Liver (tissue), 9 donors: ENCODE measurements around the gene TRIM63. TPM values are rescaled to one million over a fixed set of nuclear protein-coding genes. Genes with fewer than 3 reads are reported as not detected.

Experiments
- DNase-seq: peaks from one replicate; pipeline ENCODE4 v3.0.0-alpha.2; 2017; ENCODE audit warnings: low spot score
- H3K27ac ChIP-seq, 2 donors: one replicate each; pipeline ENCODE4 v1.7.0; 2013; ENCODE audit warnings: inconsistent platforms in 2 of 2, low read length in 2 of 2, control low read depth in 1 of 2, low read depth in 1 of 2, mild to moderate bottlenecking in 1 of 2
- H3K27me3 ChIP-seq, 4 donors: one replicate each; pipeline versions ENCODE4 v1.6.1 to v1.7.0; 2013; ENCODE audit warnings: low read length in 3 of 4, inconsistent platforms in 1 of 4, mild to moderate bottlenecking in 1 of 4, moderate library complexity in 1 of 4; ENCODE audit not compliant: control insufficient read depth in 4 of 4, insufficient read depth in 4 of 4
- H3K36me3 ChIP-seq, 4 donors: one replicate each; pipeline versions ENCODE4 v1.6.1 to v1.7.0; 2013; ENCODE audit warnings: low read length in 3 of 4, mild to moderate bottlenecking in 3 of 4, low read depth in 1 of 4, moderate library complexity in 1 of 4; ENCODE audit not compliant: control insufficient read depth in 4 of 4, insufficient read depth in 3 of 4
- H3K4me1 ChIP-seq, 4 donors: one replicate each; pipeline versions ENCODE4 v1.6.1 to v1.7.0; 2013; ENCODE audit warnings: low read length in 3 of 4, mild to moderate bottlenecking in 3 of 4, moderate library complexity in 1 of 4; ENCODE audit not compliant: control insufficient read depth in 4 of 4, insufficient read depth in 4 of 4
- H3K4me3 ChIP-seq, 3 donors: one replicate each; pipeline versions ENCODE4 v1.6.1 to v1.7.0; 2013; ENCODE audit warnings: low read length in 3 of 3, control low read depth in 1 of 3, low read depth in 1 of 3, mild to moderate bottlenecking in 1 of 3
- H3K9ac ChIP-seq, 2 donors: one replicate each; pipeline ENCODE4 v1.7.0; 2013; ENCODE audit warnings: low read length in 2 of 2, mild to moderate bottlenecking in 2 of 2, moderate library complexity in 2 of 2, control low read depth in 1 of 2, low read depth in 1 of 2
- H3K9me3 ChIP-seq, 4 donors: one replicate each; pipeline versions ENCODE4 v1.6.1 to v1.7.0; 2013; ENCODE audit warnings: low read length in 3 of 4; ENCODE audit not compliant: control insufficient read depth in 4 of 4
- EGR1 ChIP-seq, 2 donors: IDR thresholded peaks; 2 replicates each; pipeline ENCODE4 v1.6.1; 2016 to 2018; ENCODE audit warnings: antibody characterized with exemption in 2 of 2, low read depth in 2 of 2
- FOXA1 ChIP-seq: IDR thresholded peaks from 2 replicates; pipeline ENCODE4 v1.6.1; 2016; ENCODE audit warnings: antibody characterized with exemption
- FOXA2 ChIP-seq: IDR thresholded peaks from 2 replicates; pipeline ENCODE4 v1.6.1; 2016; ENCODE audit warnings: antibody characterized with exemption
- GABPA ChIP-seq, 2 donors: IDR thresholded peaks in 1 of 2; conservative IDR thresholded peaks in 1 of 2; 2 replicates each; pipeline ENCODE4 v1.6.1; 2016; ENCODE audit warnings: antibody characterized with exemption in 2 of 2, mild to moderate bottlenecking in 1 of 2, moderate library complexity in 1 of 2
- HNF4A ChIP-seq, 2 donors: conservative IDR thresholded peaks; 2 replicates each; pipeline ENCODE4 v1.6.1; 2016; ENCODE audit warnings: antibody characterized with exemption in 2 of 2, mild to moderate bottlenecking in 2 of 2
- HNF4G ChIP-seq: IDR thresholded peaks from 2 replicates; pipeline ENCODE4 v1.6.1; 2016; ENCODE audit warnings: antibody characterized with exemption
- JUND ChIP-seq, 2 donors: IDR thresholded peaks; 2 replicates each; pipeline ENCODE4 v1.6.1; 2016; ENCODE audit warnings: antibody characterized with exemption in 2 of 2
- RAD21 ChIP-seq, 2 donors: IDR thresholded peaks; 2 replicates each; pipeline ENCODE4 v1.6.1; 2016; ENCODE audit warnings: antibody characterized with exemption in 2 of 2, mild to moderate bottlenecking in 2 of 2
- RXRA ChIP-seq, 2 donors: IDR thresholded peaks; 2 replicates each; pipeline ENCODE4 v1.6.1; 2017 to 2018; ENCODE audit warnings: antibody characterized with exemption in 2 of 2, mild to moderate bottlenecking in 1 of 2
- SP1 ChIP-seq: IDR thresholded peaks from 2 replicates; pipeline ENCODE4 v1.6.1; 2018; ENCODE audit warnings: antibody characterized with exemption, mild to moderate bottlenecking
- TAF1 ChIP-seq: conservative IDR thresholded peaks from 2 replicates; pipeline ENCODE4 v1.6.1; 2016; ENCODE audit warnings: antibody characterized with exemption, mild to moderate bottlenecking
- WGBS: extraction: QIAGEN DNeasy Blood & Tissue Kit; methylation state at CpG from one replicate; pipeline ENCODE4 v1.1.7; 2013; 5-methylcytosine and 5-hydroxymethylcytosine counted together
- polyA plus RNA-seq, 2 donors: library from polyadenylated mRNA; stranded (reverse) in 1 of 2; unstranded in 1 of 2; fragments of 200-250 nt in 1 of 2; fragments of >200 nt in 1 of 2; fragmentation: Nextera tagmentation in 1 of 2; extraction: Ambion mirVana in 1 of 2; gene quantifications; one replicate each; pipeline versions ENCODE4 v1.2.1 to v1.2.3, GENCODE V29; 2013 to 2015
- total RNA-seq, 2 donors: library from RNA; depleted of rRNA; stranded (reverse); fragments of >200 nt; gene quantifications; one replicate each; pipeline ENCODE4 v1.2.3, GENCODE V29; 2014
- TF ChIP-seq, protein P1 (sequence below): IDR thresholded peaks from 2 replicates; pipeline ENCODE4 v1.6.1; 2016; ENCODE audit warnings: antibody characterized with exemption
- TF ChIP-seq, protein P2 (sequence below): IDR thresholded peaks from 2 replicates; pipeline ENCODE4 v1.6.1; 2016; ENCODE audit warnings: antibody characterized with exemption
- TF ChIP-seq, protein P3 (sequence below): fragments of 150-350 bp; IDR thresholded peaks from 2 replicates; pipeline ENCODE4 v1.5.1; 2017; ENCODE audit warnings: improper control_type of control experiment, low read depth, low read length; ENCODE audit not compliant: missing input control
- TF ChIP-seq, protein P4 (sequence below): IDR thresholded peaks from 2 replicates; pipeline ENCODE4 v1.6.1; 2016; ENCODE audit warnings: antibody characterized with exemption, mild to moderate bottlenecking
- donor health status: healthy.
- donor health status: healthy.
- donor health status: healthy.
- donor health status: healthy.
- donor health status: healthy.

TRIM63 gene
- total and polyA plus RNA-seq, 4 donors, result 0.03 TPM; not detected in 3

DNA sequence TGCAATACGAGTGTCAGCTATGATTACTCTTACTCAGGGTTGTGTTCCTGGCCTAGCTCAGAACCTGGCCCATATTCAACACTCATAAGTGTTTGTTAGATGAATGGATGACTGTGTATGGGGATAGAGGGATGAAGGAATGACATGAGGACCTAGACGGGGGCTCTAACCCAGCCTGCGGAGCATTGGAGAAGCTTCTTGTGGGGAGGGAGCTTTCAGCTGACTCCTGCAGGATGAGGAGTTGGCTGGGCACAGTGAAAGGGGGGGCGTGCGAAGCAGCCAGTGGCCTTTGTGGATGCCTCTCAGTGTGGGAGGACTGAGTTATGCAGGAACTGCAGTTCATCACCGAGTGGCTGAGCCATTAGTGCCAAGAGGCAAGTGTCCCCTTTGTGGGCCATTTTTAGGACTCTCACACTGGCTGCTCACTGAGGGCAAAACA lies 47.1 kb downstream of the TRIM63 start:
- TF ChIP-seq, protein P1, sequence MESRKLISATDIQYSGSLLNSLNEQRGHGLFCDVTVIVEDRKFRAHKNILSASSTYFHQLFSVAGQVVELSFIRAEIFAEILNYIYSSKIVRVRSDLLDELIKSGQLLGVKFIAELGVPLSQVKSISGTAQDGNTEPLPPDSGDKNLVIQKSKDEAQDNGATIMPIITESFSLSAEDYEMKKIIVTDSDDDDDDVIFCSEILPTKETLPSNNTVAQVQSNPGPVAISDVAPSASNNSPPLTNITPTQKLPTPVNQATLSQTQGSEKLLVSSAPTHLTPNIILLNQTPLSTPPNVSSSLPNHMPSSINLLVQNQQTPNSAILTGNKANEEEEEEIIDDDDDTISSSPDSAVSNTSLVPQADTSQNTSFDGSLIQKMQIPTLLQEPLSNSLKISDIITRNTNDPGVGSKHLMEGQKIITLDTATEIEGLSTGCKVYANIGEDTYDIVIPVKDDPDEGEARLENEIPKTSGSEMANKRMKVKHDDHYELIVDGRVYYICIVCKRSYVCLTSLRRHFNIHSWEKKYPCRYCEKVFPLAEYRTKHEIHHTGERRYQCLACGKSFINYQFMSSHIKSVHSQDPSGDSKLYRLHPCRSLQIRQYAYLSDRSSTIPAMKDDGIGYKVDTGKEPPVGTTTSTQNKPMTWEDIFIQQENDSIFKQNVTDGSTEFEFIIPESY, result no peak
- TF ChIP-seq RXRA (IDR thresholded peaks at IDR 0.05) (no peak), TAF1 (no peak), SP1 (no peak), FOXA1 (no peak), EGR1 (IDR thresholded peaks at IDR 0.05; ENCODE audit: low read depth in 2 of 2) (no peak), HNF4A (conservative IDR thresholded peaks at IDR 0.05) (no peak), JUND (IDR thresholded peaks at IDR 0.05) (no peak), HNF4G (no peak)
- TF ChIP-seq, protein P2, sequence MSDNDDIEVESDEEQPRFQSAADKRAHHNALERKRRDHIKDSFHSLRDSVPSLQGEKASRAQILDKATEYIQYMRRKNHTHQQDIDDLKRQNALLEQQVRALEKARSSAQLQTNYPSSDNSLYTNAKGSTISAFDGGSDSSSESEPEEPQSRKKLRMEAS, result no peak
- TF ChIP-seq, protein P3, sequence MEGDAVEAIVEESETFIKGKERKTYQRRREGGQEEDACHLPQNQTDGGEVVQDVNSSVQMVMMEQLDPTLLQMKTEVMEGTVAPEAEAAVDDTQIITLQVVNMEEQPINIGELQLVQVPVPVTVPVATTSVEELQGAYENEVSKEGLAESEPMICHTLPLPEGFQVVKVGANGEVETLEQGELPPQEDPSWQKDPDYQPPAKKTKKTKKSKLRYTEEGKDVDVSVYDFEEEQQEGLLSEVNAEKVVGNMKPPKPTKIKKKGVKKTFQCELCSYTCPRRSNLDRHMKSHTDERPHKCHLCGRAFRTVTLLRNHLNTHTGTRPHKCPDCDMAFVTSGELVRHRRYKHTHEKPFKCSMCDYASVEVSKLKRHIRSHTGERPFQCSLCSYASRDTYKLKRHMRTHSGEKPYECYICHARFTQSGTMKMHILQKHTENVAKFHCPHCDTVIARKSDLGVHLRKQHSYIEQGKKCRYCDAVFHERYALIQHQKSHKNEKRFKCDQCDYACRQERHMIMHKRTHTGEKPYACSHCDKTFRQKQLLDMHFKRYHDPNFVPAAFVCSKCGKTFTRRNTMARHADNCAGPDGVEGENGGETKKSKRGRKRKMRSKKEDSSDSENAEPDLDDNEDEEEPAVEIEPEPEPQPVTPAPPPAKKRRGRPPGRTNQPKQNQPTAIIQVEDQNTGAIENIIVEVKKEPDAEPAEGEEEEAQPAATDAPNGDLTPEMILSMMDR, result no peak
- TF ChIP-seq, protein P4, sequence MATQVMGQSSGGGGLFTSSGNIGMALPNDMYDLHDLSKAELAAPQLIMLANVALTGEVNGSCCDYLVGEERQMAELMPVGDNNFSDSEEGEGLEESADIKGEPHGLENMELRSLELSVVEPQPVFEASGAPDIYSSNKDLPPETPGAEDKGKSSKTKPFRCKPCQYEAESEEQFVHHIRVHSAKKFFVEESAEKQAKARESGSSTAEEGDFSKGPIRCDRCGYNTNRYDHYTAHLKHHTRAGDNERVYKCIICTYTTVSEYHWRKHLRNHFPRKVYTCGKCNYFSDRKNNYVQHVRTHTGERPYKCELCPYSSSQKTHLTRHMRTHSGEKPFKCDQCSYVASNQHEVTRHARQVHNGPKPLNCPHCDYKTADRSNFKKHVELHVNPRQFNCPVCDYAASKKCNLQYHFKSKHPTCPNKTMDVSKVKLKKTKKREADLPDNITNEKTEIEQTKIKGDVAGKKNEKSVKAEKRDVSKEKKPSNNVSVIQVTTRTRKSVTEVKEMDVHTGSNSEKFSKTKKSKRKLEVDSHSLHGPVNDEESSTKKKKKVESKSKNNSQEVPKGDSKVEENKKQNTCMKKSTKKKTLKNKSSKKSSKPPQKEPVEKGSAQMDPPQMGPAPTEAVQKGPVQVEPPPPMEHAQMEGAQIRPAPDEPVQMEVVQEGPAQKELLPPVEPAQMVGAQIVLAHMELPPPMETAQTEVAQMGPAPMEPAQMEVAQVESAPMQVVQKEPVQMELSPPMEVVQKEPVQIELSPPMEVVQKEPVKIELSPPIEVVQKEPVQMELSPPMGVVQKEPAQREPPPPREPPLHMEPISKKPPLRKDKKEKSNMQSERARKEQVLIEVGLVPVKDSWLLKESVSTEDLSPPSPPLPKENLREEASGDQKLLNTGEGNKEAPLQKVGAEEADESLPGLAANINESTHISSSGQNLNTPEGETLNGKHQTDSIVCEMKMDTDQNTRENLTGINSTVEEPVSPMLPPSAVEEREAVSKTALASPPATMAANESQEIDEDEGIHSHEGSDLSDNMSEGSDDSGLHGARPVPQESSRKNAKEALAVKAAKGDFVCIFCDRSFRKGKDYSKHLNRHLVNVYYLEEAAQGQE, result no peak
- WGBS, result 85% methylated on average over 6 of the region's 6 CpGs
- Histone ChIP-seq H3K9ac (no peak overlapping the region), H3K9me3 (no peaks in the 10 kb centered on the region), H3K4me1 (peaks cover 0 to 5% (median 0%) of the 10 kb centered on the region in 4 donors), H3K27me3 (no peaks in the 10 kb centered on the region), H3K36me3 (no peaks in the 10 kb centered on the region), H3K27ac (no peak overlapping the region), H3K4me3 (no peak overlapping the region)
- no peak for DNase-seq

GRCh38 chr1:26019641-26020315 lies 47.7 kb downstream of the TRIM63 start:
- Histone ChIP-seq H3K27me3 (no peaks in the 10 kb centered on the region), H3K9me3 (no peaks in the 10 kb centered on the region), H3K4me1 (peaks cover 0 to 5% (median 0%) of the 10 kb centered on the region in 4 donors), H3K27ac (no peak overlapping the region), H3K36me3 (no peaks in the 10 kb centered on the region), H3K4me3 (no peak overlapping the region), H3K9ac (no peak overlapping the region)
- DNase-seq, result no peak
- WGBS, result 76% methylated on average over 8 of the region's 8 CpGs
- TF ChIP-seq RAD21 (IDR thresholded peaks at IDR 0.05) (no peak), GABPA (IDR thresholded peaks at IDR 0.05 in 1 of 2, conservative IDR thresholded peaks at IDR 0.05 in 1 of 2) (no peak), FOXA2 (no peak)
- TF ChIP-seq, protein P1, result no peak
